Hematopoietic multipotent progenitor cell treated with erythropoietin and hydrocortisone succinate and interleukin-3 and kit ligand, for 8 days (in vitro differentiated cells): Measurements from ENCODE around the gene CNBD2.
"Not testable (repeated sequence)": the region's sequence is repeated elsewhere in the genome, so short reads cannot be mapped to it uniquely, and the experiment has no call there.

Experiments
- DNase-seq: peaks from one replicate; pipeline ENCODE4 v3.0.0-alpha.2; 2015

Gene CNBD2

GRCh38 chr20:36064658-36065426, 96.5 kb downstream of the CNBD2 start:
- peak; percentile 78 for DNase-seq

GRCh38 chr20:36065427-36065998, 97.1 kb downstream of the CNBD2 start:
- no peak for DNase-seq

- no peak for DNase-seq
Measured at GRCh38 chr20:36066777-36067176, 98.4 kb downstream of the CNBD2 start.

- DNase-seq: not testable (repeated sequence)
Measured at GRCh38 chr20:36068526-36068925, 100.1 kb downstream of the CNBD2 start.

- no peak for DNase-seq
Measured at GRCh38 chr20:36070451-36070850, 102.1 kb downstream of the CNBD2 start.

GRCh38 chr20:36071848-36072247, 103.5 kb downstream of the CNBD2 start:
- no peak for DNase-seq

- DNase-seq: no peak
Measured at GRCh38 chr20:36074983-36075382, 106.6 kb downstream of the CNBD2 start.

GRCh38 chr20:36077762-36078161, 109.4 kb downstream of the CNBD2 start:
- DNase-seq: not testable (repeated sequence)

GRCh38 chr20:36079486-36079885, 111.1 kb downstream of the CNBD2 start:
- no peak for DNase-seq

- not testable (repeated sequence) for DNase-seq
Measured at GRCh38 chr20:36079984-36080383, 111.6 kb downstream of the CNBD2 start.
